Kidney (tissue), 14 donors: Measurements from ENCODE around the gene PIK3CG. TPM values are rescaled to one million over a fixed set of nuclear protein-coding genes. Genes with fewer than 3 reads are reported as not detected.

Experiments
- DNase-seq, 5 donors: peaks; one replicate each; pipeline ENCODE4 v3.0.0-alpha.2; 2013 to 2020
- FAIRE-seq: peaks from 2 replicates; lab custom pipeline; 2012; peaks lifted over from hg19 to GRCh38; lab: Jason Lieb, UNC
- H3K27ac ChIP-seq, 2 donors: one replicate each; pipeline ENCODE4 v1.7.0; 2013; ENCODE audit warnings: low read depth in 2 of 2, low read length in 2 of 2, inconsistent platforms in 1 of 2
- H3K27me3 ChIP-seq: one replicate; pipeline ENCODE4 v1.7.1; 2013; ENCODE audit warnings: low read length, inconsistent platforms; ENCODE audit not compliant: control insufficient read depth, insufficient read depth
- H3K36me3 ChIP-seq, 3 donors: one replicate each; pipeline versions ENCODE4 v1.7.0 to v1.7.1; 2013; ENCODE audit warnings: low read length in 3 of 3, control low read depth in 1 of 3, inconsistent platforms in 1 of 3; ENCODE audit not compliant: insufficient read depth in 3 of 3, control insufficient read depth in 2 of 3
- H3K4me1 ChIP-seq, 3 donors: one replicate each; pipeline versions ENCODE4 v1.7.0 to v1.7.1; 2013; ENCODE audit warnings: low read length in 3 of 3, inconsistent platforms in 1 of 3, low read depth in 1 of 3; ENCODE audit not compliant: control insufficient read depth in 2 of 3, insufficient read depth in 2 of 3
- H3K4me3 ChIP-seq, 3 donors: one replicate each; pipeline versions ENCODE4 v1.7.0 to v1.8.1; 2013; ENCODE audit warnings: low read length in 3 of 3, control low read depth in 1 of 3, inconsistent platforms in 1 of 3
- H3K9ac ChIP-seq, 3 donors: one replicate each; pipeline versions ENCODE4 v1.7.0 to v1.7.1; 2013; ENCODE audit warnings: low read length in 3 of 3, control low read depth in 1 of 3, inconsistent platforms in 1 of 3
- H3K9me3 ChIP-seq, 3 donors: one replicate each; pipeline versions ENCODE4 v1.7.0 to v1.7.1; 2013; ENCODE audit warnings: low read length in 3 of 3, control low read depth in 1 of 3, inconsistent platforms in 1 of 3; ENCODE audit not compliant: control insufficient read depth in 2 of 3, insufficient read depth in 1 of 3
- CTCF ChIP-seq: IDR thresholded peaks from 3 replicates; pipeline ENCODE4 v1.5.1; 2012; ENCODE audit warnings: mild to moderate bottlenecking, moderate library complexity, borderline replicate concordance; ENCODE audit not compliant: insufficient read depth; ENCODE audit errors: extremely low read depth
- intact Hi-C: fragments of 100-400 bp; cut with DNase I; formaldehyde crosslinking; loops from one replicate; pipeline ENCODE4 v1.11.1; 2022
- polyA plus RNA-seq: library from polyadenylated mRNA; stranded (reverse); fragments of 350-450 nt; fragmentation: Illumina TruSeq; extraction: RNeasy Lipid Tissue Mini Kit (QIAGEN cat#74804); gene quantifications from one replicate; pipeline ENCODE4 v1.2.3, GENCODE V29; 2014; ENCODE audit warnings: low read depth, low replicate concordance; ENCODE audit not compliant: insufficient read depth
- total RNA-seq: library from RNA; stranded (reverse); fragmentation: NEBNext Ultra II Directional; extraction: Animal tissue kit (Norgen Biotek cat#: 25700); gene quantifications from one replicate; pipeline ENCODE4 v1.2.1, GENCODE V29; 2021
- donor health status: control.
- donor health status: control.
- donor health status: control.
- donor health status: control.
- donor health status: control.
- donor health status: DM: yes; HTN: yes; CAD: no.
- donor health status: Normal renal cell carcinoma (clear cell type).

The PIK3CG gene
- total and polyA plus RNA-seq, 2 donors from 2014 or later: 0.15 to 8.6 TPM

GRCh38 chr7:106947244-106947728 is 82.2 kb downstream of the PIK3CG start:
- Histone ChIP-seq H3K9ac (no peak overlapping the region), H3K27ac (no peak overlapping the region), H3K9me3 (no peaks in the 10 kb centered on the region), H3K36me3 (no peaks in the 10 kb centered on the region), H3K4me3 (no peak overlapping the region), H3K4me1 (no peaks in the 10 kb centered on the region), H3K27me3 (no peaks in the 10 kb centered on the region)
- FAIRE-seq: peak; percentile 58
- intact Hi-C loops: no loop called here
- peak; percentile 42 for TF ChIP-seq CTCF
- DNase-seq: peak in 4 of 5 donors; percentile 71 to 91 (median 82)

GRCh38 chr7:106952001-106952657 is 87.0 kb downstream of the PIK3CG start:
- FAIRE-seq: no peak
- no peak overlapping the region for H3K4me3 ChIP-seq
- DNase-seq: peak in 1 of 5 donors; percentile 44
- no peak overlapping the region for H3K27ac ChIP-seq
- no peaks in the 10 kb centered on the region for H3K9me3 ChIP-seq
- no peaks in the 10 kb centered on the region for H3K36me3 ChIP-seq
- no peaks in the 10 kb centered on the region for H3K27me3 ChIP-seq
- no peak overlapping the region for H3K9ac ChIP-seq
- TF ChIP-seq CTCF: no peak
- H3K4me1 ChIP-seq: no peaks in the 10 kb centered on the region
- intact Hi-C loops: no loop called here

- intact Hi-C loops: no loop called here
- peak in 2 of 5 donors; percentile 15 to 53 for DNase-seq
- Histone ChIP-seq H3K27ac (no peak overlapping the region), H3K36me3 (no peaks in the 10 kb centered on the region), H3K27me3 (no peaks in the 10 kb centered on the region), H3K9ac (no peak overlapping the region), H3K4me1 (no peaks in the 10 kb centered on the region), H3K4me3 (no peak overlapping the region), H3K9me3 (no peaks in the 10 kb centered on the region)
- TF ChIP-seq CTCF: no peak
- FAIRE-seq: no peak
Measured at GRCh38 chr7:106952658-106953231, 87.7 kb downstream of the PIK3CG start.
